GM12865 (cell line): ENCODE measurements around the gene VPS37D.
"Not testable (repeated sequence)": the region's sequence is repeated elsewhere in the genome, so short reads cannot be mapped to it uniquely, and the experiment has no call there.

Source experiments
- DNase-seq: peaks from one replicate; pipeline ENCODE4 v3.0.0; 2010; ENCODE audit warnings: low read depth
- H3K4me3 ChIP-seq: 2 replicates; pipeline ENCODE4 v1.5.1; 2011; ENCODE audit warnings: mild to moderate bottlenecking, low read depth, low read length, control low read depth
- CTCF ChIP-seq: IDR thresholded peaks from 2 replicates; pipeline ENCODE4 v1.5.1; 2011; ENCODE audit warnings: low read length, control low read depth, low read depth, inconsistent platforms; ENCODE audit not compliant: insufficient read depth; ENCODE audit errors: missing control alignments

VPS37D gene

GRCh38 chr7:73706126-73707044 is 38.8 kb downstream of the VPS37D start:
- no peak for TF ChIP-seq CTCF
- no peak overlapping the region for H3K4me3 ChIP-seq
- DNase-seq = no peak

GRCh38 chr7:73707045-73707631 is 39.5 kb downstream of the VPS37D start:
- no peak for DNase-seq
- TF ChIP-seq CTCF = no peak
- no peak overlapping the region for H3K4me3 ChIP-seq

GRCh38 chr7:73708961-73709549 is 41.4 kb downstream of the VPS37D start:
- no peak for TF ChIP-seq CTCF
- H3K4me3 ChIP-seq = no peak overlapping the region
- no peak for DNase-seq

DNA sequence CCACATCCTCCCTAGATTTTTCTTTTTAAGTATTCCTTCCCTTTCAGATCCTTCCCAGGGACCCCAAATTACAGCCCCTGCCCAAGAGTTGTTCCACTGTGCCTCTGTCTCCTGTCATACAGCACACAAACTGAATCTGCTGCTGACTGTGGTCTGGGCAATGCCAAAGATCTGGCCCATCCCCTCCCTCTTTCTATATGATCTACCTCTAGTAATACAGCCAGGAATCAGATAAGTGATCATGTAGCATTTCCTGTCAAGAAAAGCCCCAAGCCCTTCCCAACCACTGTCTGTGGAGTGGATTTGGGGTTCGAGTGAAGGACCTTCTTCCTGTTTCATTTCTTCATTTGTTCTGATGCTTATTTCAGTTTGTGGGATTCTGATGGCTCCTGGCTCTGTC is 45.1 kb downstream of the VPS37D start:
- TF ChIP-seq CTCF = no peak
- no peak overlapping the region for H3K4me3 ChIP-seq
- no peak for DNase-seq

GRCh38 chr7:73713319-73713718 is 45.7 kb downstream of the VPS37D start:
- DNase-seq, H3K4me3 ChIP-seq: not testable (repeated sequence)

GRCh38 chr7:73715648-73716317 is 48.2 kb downstream of the VPS37D start:
- no peak overlapping the region for H3K4me3 ChIP-seq
- no peak for TF ChIP-seq CTCF
- DNase-seq = no peak
